ENCODE results near the gene USP6.
"Not testable (repeated sequence)": the region's sequence is repeated elsewhere in the genome, so short reads cannot be mapped to it uniquely, and the experiment has no call there.

Gene USP6

GRCh38 chr17:5210091-5210490 lies 94.3 kb downstream of the USP6 start:
- Histone ChIP-seq H3K9me3 (replicated peaks; ENCODE audit: insufficient read depth, low read length) (no peaks in the 10 kb centered on the region), H3K27ac (ENCODE audit: low read length) (no peak overlapping the region), H3K4me2 (ENCODE audit: low read depth, low read length) (no peak overlapping the region), H3K4me1 (ENCODE audit: low read length) (no peaks in the 10 kb centered on the region), H2AFZ (ENCODE audit: low read length) (no peak overlapping the region), H3K79me2 (ENCODE audit: low read length) (no peaks in the 10 kb centered on the region), H3K9ac (ENCODE audit: low read length) (no peak overlapping the region), H3K27me3 (replicated peaks; ENCODE audit: insufficient read depth, low read length) (no peaks in the 10 kb centered on the region), H3F3A (ENCODE audit: insufficient read depth, low read length) (no peaks in the 10 kb centered on the region), H4K20me1 (ENCODE audit: insufficient read depth, low read length) (no peaks in the 10 kb centered on the region), H3K9me2 (replicated peaks; ENCODE audit: insufficient read depth, low read length) (no peaks in the 10 kb centered on the region), H3K36me3 (replicated peaks; ENCODE audit: insufficient read depth, low read length) (no peaks in the 10 kb centered on the region), H3K4me3 (ENCODE audit: low read length) (no peak overlapping the region)
- TF ChIP-seq EZH2phosphoT487 (IDR thresholded peaks at IDR 0.05; ENCODE audit: low read length) (no peak), EZH2 (optimal IDR thresholded peaks at IDR 0.05; ENCODE audit: low read depth, low read length) (no peak), CTCF (IDR thresholded peaks at IDR 0.05; ENCODE audit: low read length) (no peak)
- no peak for DNase-seq

DNA sequence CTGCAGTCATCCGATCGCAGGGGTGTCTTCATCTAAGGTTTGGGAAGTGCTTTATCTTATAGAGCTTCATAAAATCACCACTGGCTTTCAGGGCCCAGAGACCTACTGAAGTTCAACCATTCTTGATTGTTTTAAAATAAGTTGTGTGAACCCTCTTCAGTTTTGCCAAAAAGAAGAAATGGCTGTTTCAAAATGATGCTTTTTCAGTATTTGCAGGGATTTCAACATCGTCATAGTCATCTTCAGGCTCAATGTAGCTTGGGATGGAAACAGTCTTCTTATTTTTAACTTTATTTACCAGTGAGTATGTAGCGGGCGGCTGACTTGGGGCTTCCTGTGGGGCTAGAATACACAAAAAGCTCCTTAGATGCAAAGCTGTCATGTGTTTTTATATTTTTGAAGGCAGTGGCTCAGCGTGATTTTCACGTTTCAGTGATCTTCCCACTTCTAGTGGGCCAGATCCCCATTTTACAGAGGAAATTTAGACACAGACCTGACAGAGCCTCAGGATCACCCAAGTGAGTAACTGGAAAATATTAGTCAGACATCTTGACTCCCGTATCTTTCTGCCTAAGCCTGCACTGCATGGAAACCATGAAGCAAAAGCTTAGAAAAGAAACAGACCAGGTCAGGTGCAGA lies 94.9 kb downstream of the USP6 start:
- no peak overlapping the region for H2AFZ ChIP-seq (ENCODE audit: low read length)
- TF ChIP-seq EZH2phosphoT487 (IDR thresholded peaks at IDR 0.05; ENCODE audit: low read length) (no peak), EZH2 (optimal IDR thresholded peaks at IDR 0.05; ENCODE audit: low read depth, low read length) (no peak), CTCF (IDR thresholded peaks at IDR 0.05; ENCODE audit: low read length) (no peak)
- H3K79me2 ChIP-seq (ENCODE audit: low read length) = no peaks in the 10 kb centered on the region
- H4K20me1 ChIP-seq (ENCODE audit: insufficient read depth, low read length) = no peaks in the 10 kb centered on the region
- H3K36me3 ChIP-seq (replicated peaks; ENCODE audit: insufficient read depth, low read length) = no peaks in the 10 kb centered on the region
- no peak for DNase-seq
- no peaks in the 10 kb centered on the region for H3F3A ChIP-seq (ENCODE audit: insufficient read depth, low read length)
- no peaks in the 10 kb centered on the region for H3K9me2 ChIP-seq (replicated peaks; ENCODE audit: insufficient read depth, low read length)
- H3K27me3 ChIP-seq (replicated peaks; ENCODE audit: insufficient read depth, low read length) = no peaks in the 10 kb centered on the region
- H3K9ac ChIP-seq (ENCODE audit: low read length) = no peak overlapping the region
- H3K4me2 ChIP-seq (ENCODE audit: low read depth, low read length) = no peak overlapping the region
- H3K27ac ChIP-seq (ENCODE audit: low read length) = no peak overlapping the region
- no peaks in the 10 kb centered on the region for H3K4me1 ChIP-seq (ENCODE audit: low read length)
- H3K4me3 ChIP-seq (ENCODE audit: low read length) = no peak overlapping the region
- H3K9me3 ChIP-seq (replicated peaks; ENCODE audit: insufficient read depth, low read length) = no peaks in the 10 kb centered on the region

- Histone ChIP-seq H3K79me2 (ENCODE audit: low read length) (no peaks in the 10 kb centered on the region), H3F3A (ENCODE audit: insufficient read depth, low read length) (no peaks in the 10 kb centered on the region), H4K20me1 (ENCODE audit: insufficient read depth, low read length) (no peaks in the 10 kb centered on the region), H3K27ac (ENCODE audit: low read length) (no peak overlapping the region), H3K4me3 (ENCODE audit: low read length) (no peak overlapping the region), H2AFZ (ENCODE audit: low read length) (no peak overlapping the region), H3K9me3 (replicated peaks; ENCODE audit: insufficient read depth, low read length) (no peaks in the 10 kb centered on the region), H3K36me3 (replicated peaks; ENCODE audit: insufficient read depth, low read length) (no peaks in the 10 kb centered on the region), H3K4me2 (ENCODE audit: low read depth, low read length) (no peak overlapping the region), H3K4me1 (ENCODE audit: low read length) (no peaks in the 10 kb centered on the region), H3K27me3 (replicated peaks; ENCODE audit: insufficient read depth, low read length) (no peaks in the 10 kb centered on the region), H3K9me2 (replicated peaks; ENCODE audit: insufficient read depth, low read length) (no peaks in the 10 kb centered on the region), H3K9ac (ENCODE audit: low read length) (no peak overlapping the region)
- DNase-seq = no peak
- TF ChIP-seq EZH2phosphoT487 (IDR thresholded peaks at IDR 0.05; ENCODE audit: low read length) (no peak), CTCF (IDR thresholded peaks at IDR 0.05; ENCODE audit: low read length) (no peak), EZH2 (optimal IDR thresholded peaks at IDR 0.05; ENCODE audit: low read depth, low read length) (no peak)
These were observed 95.6 kb downstream of the USP6 start for GRCh38 chr17:5211458-5211857.

DNA sequence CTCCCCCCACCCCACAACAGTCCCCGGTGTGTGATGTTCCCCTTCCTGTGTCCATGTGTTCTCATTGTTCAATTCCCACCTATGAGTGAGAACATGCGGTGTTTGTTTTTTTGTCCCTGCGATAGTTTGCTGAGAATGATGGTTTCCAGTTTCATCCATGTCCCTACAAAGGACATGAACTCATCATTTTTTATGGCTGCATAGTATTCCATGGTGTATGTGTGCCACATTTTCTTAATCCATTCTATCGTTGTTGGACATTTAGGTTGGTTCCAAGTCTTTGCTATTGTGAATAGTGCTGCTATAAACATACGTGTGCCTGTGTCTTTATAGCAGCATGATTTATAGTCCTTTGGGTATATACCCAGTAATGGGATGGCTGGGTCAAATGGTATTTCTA lies 101.7 kb downstream of the USP6 start:
- not testable (repeated sequence) for H3K27ac ChIP-seq (ENCODE audit: low read length); H3K27me3 ChIP-seq (replicated peaks; ENCODE audit: insufficient read depth, low read length); H3K4me3 ChIP-seq (ENCODE audit: low read length); H3K4me1 ChIP-seq (ENCODE audit: low read length); DNase-seq; H3K9ac ChIP-seq (ENCODE audit: low read length); H3K79me2 ChIP-seq (ENCODE audit: low read length); H3K9me2 ChIP-seq (replicated peaks; ENCODE audit: insufficient read depth, low read length); H3F3A ChIP-seq (ENCODE audit: insufficient read depth, low read length); H4K20me1 ChIP-seq (ENCODE audit: insufficient read depth, low read length); H3K9me3 ChIP-seq (replicated peaks; ENCODE audit: insufficient read depth, low read length); H3K4me2 ChIP-seq (ENCODE audit: low read depth, low read length); H2AFZ ChIP-seq (ENCODE audit: low read length); H3K36me3 ChIP-seq (replicated peaks; ENCODE audit: insufficient read depth, low read length)

Data from MM.1S (cell line).